ENCODE measurements around the gene PANK2.
A peak's percentile ranks its signal among the peaks of the same experiment; 100 is the strongest.

Gene PANK2

GRCh38 chr20:3910853-3911252 lies 21.7 kb downstream of the PANK2 start:
- no peak overlapping the region for H2AFZ ChIP-seq (ENCODE audit: low read depth)
- H3K27ac ChIP-seq, result no peak overlapping the region
- 0 out of 2 replicates have a peak, but pooled peaks cover 3% of the 10 kb centered on the region for H4K20me1 ChIP-seq (ENCODE audit: insufficient read depth)
- peaks cover 21% of the 10 kb centered on the region for H3K4me1 ChIP-seq (ENCODE audit: low read depth, poor library complexity, severe bottlenecking)
- no peak for TF ChIP-seq CTCF (conservative IDR thresholded peaks at IDR 0.05; ENCODE audit: low read depth, low read length)
- H3K36me3 ChIP-seq (ENCODE audit: insufficient read depth), result no peaks in the 10 kb centered on the region
- H3K79me2 ChIP-seq (ENCODE audit: insufficient read depth, low read depth), result peaks cover 35% of the 10 kb centered on the region
- no peaks in the 10 kb centered on the region for H3K27me3 ChIP-seq (ENCODE audit: insufficient read depth, low read depth)
- no peak overlapping the region for H3K4me3 ChIP-seq (IDR thresholded peaks at IDR 0.05; ENCODE audit: insufficient read depth, low read depth, low read length)
- no peak overlapping the region for H3K9ac ChIP-seq
- peak overlapping the region; percentile 21; the same call in 1 of the 2 replicates for H3K4me2 ChIP-seq

GRCh38 chr20:3911956-3912355 lies 22.8 kb downstream of the PANK2 start:
- Histone ChIP-seq H3K9ac (no peak overlapping the region), H4K20me1 (ENCODE audit: insufficient read depth) (0 out of 2 replicates have a peak, but pooled peaks cover 3% of the 10 kb centered on the region), H3K27me3 (ENCODE audit: insufficient read depth, low read depth) (no peaks in the 10 kb centered on the region), H3K27ac (no peak overlapping the region), H3K4me3 (IDR thresholded peaks at IDR 0.05; ENCODE audit: insufficient read depth, low read depth, low read length) (no peak overlapping the region), H3K79me2 (ENCODE audit: insufficient read depth, low read depth) (peaks cover 24% of the 10 kb centered on the region), H3K4me1 (ENCODE audit: low read depth, poor library complexity, severe bottlenecking) (peaks cover 21% of the 10 kb centered on the region), H3K36me3 (ENCODE audit: insufficient read depth) (no peaks in the 10 kb centered on the region), H3K4me2 (no peak overlapping the region), H2AFZ (ENCODE audit: low read depth) (no peak overlapping the region)
- TF ChIP-seq CTCF (conservative IDR thresholded peaks at IDR 0.05; ENCODE audit: low read depth, low read length), result no peak

- TF ChIP-seq CTCF (conservative IDR thresholded peaks at IDR 0.05; ENCODE audit: low read depth, low read length), result no peak
- no peaks in the 10 kb centered on the region for H4K20me1 ChIP-seq (ENCODE audit: insufficient read depth)
- no peak overlapping the region for H3K27ac ChIP-seq
- H3K79me2 ChIP-seq (ENCODE audit: insufficient read depth, low read depth), result peaks cover 5% of the 10 kb centered on the region; the same call in 1 of the 2 replicates
- H3K4me2 ChIP-seq, result no peak overlapping the region
- no peak overlapping the region for H2AFZ ChIP-seq (ENCODE audit: low read depth)
- H3K36me3 ChIP-seq (ENCODE audit: insufficient read depth), result no peaks in the 10 kb centered on the region
- H3K27me3 ChIP-seq (ENCODE audit: insufficient read depth, low read depth), result no peaks in the 10 kb centered on the region
- no peak overlapping the region for H3K4me3 ChIP-seq (IDR thresholded peaks at IDR 0.05; ENCODE audit: insufficient read depth, low read depth, low read length)
- H3K9ac ChIP-seq, result no peak overlapping the region
- peaks cover 13% of the 10 kb centered on the region for H3K4me1 ChIP-seq (ENCODE audit: low read depth, poor library complexity, severe bottlenecking)
Observed at GRCh38 chr20:3914446-3914845, 25.3 kb downstream of the PANK2 start.

DNA sequence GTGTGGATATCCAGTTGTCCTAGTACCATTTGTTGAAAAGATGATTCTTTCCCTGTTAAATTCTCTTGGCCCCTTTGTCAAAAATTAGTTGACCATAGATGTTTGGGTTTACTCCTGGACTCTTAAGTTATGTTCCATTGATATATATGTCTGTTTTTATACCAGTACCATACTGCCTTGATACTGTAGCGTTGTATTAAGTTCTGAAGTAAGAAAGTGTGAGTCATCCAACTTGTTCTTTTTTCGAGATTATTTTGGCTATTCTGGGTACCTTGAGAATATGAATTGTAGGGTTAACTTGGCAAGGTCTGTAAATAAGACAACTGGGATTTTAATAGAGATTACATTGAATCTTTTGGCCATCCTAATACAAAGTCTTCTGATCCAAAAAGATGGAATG lies 26.5 kb downstream of the PANK2 start:
- H3K27ac ChIP-seq, result no peak overlapping the region

More for the DNA sequence above, 26.5 kb downstream of the PANK2 start:
- TF ChIP-seq CTCF (conservative IDR thresholded peaks at IDR 0.05; ENCODE audit: low read depth, low read length), result no peak
- Histone ChIP-seq H2AFZ (ENCODE audit: low read depth) (no peak overlapping the region), H3K27me3 (ENCODE audit: insufficient read depth, low read depth) (no peaks in the 10 kb centered on the region), H3K4me3 (IDR thresholded peaks at IDR 0.05; ENCODE audit: insufficient read depth, low read depth, low read length) (no peak overlapping the region), H3K4me1 (ENCODE audit: low read depth, poor library complexity, severe bottlenecking) (peaks cover under 1% of the 10 kb centered on the region), H3K36me3 (ENCODE audit: insufficient read depth) (no peaks in the 10 kb centered on the region), H3K79me2 (ENCODE audit: insufficient read depth, low read depth) (no peaks in the 10 kb centered on the region; the same call in 1 of the 2 replicates), H4K20me1 (ENCODE audit: insufficient read depth) (no peaks in the 10 kb centered on the region), H3K4me2 (no peak overlapping the region), H3K9ac (no peak overlapping the region)
